H1 (cell line): Measurements from ENCODE around the gene CPNE8. TPM values are rescaled to one million over a fixed set of nuclear protein-coding genes. Genes with fewer than 3 reads are reported as not detected.

Source experiments
- ASH2L ChIP-seq: fragments of 200-600, 300-600 bp; sonication (generic); IDR thresholded peaks from one replicate; pipeline ENCODE4 v1.7.1; 2017; ENCODE audit warnings: low read length
- CBX8 ChIP-seq: fragments of 300-800, 300-1000 bp; sonication (generic); IDR thresholded peaks from 2 replicates; pipeline ENCODE4 v1.7.1; 2016; ENCODE audit warnings: low read depth, low read length, borderline replicate concordance
- CHD1 ChIP-seq: IDR thresholded peaks from 2 replicates; pipeline ENCODE4 v1.6.1; 2012; ENCODE audit warnings: low read depth, low read length, improper control_type of control experiment
- GTF2F1 ChIP-seq: IDR thresholded peaks from 2 replicates; pipeline ENCODE4 v1.6.1; 2012; ENCODE audit warnings: low read depth, low read length, improper control_type of control experiment, borderline replicate concordance
- RBBP5 ChIP-seq: IDR thresholded peaks from 2 replicates; pipeline ENCODE4 v1.7.1; 2012; ENCODE audit warnings: low read depth, mild to moderate bottlenecking, inconsistent platforms, low read length, moderate library complexity, borderline replicate concordance
- SP4 ChIP-seq: IDR thresholded peaks from 2 replicates; pipeline ENCODE4 v1.6.1; 2012; ENCODE audit warnings: low read length, inconsistent platforms
- SUZ12 ChIP-seq: fragments of 200-600 bp; sonication (generic); IDR thresholded peaks from 2 replicates; pipeline ENCODE4 v1.6.1; 2012; ENCODE audit warnings: mild to moderate bottlenecking, inconsistent platforms, low read length, moderate library complexity, mixed read lengths
- TCF12 ChIP-seq: IDR thresholded peaks from 2 replicates; pipeline ENCODE4 v1.6.1; 2011; ENCODE audit warnings: low read depth, mild to moderate bottlenecking, low read length
- polyA plus RNA-seq, 7 experiments: library from polyadenylated mRNA; depleted of rRNA in 3 of 7; stranded (reverse) in 5 of 7; unstranded in 2 of 7; fragments of >200 nt in 5 of 7; fragments of 200-250 nt in 2 of 7; gene quantifications; 1 replicate in 5 of 7; 2 replicates in 1 of 7; 4 replicates in 1 of 7; pipeline versions ENCODE4 v1.2.1 to v1.2.3, GENCODE V29; 2011 to 2013; ENCODE audit warnings: missing spikeins in 2 of 7, mixed read lengths in 2 of 7
- total RNA-seq: library from RNA; stranded (reverse); fragmentation: NEBNext Ultra II Directional; extraction: Animal tissue kit (Norgen Biotek cat#: 25700); gene quantifications from 2 replicates; pipeline ENCODE4 v1.2.1, GENCODE V29; 2021
- TF ChIP-seq, protein P1 (sequence below): fragments of 300-600 bp; sonication (generic); IDR thresholded peaks from 2 replicates; pipeline ENCODE4 v1.7.1; 2012; ENCODE audit warnings: low read length, moderate library complexity, mild to moderate bottlenecking, inconsistent platforms; ENCODE audit not compliant: insufficient replicate concordance

The CPNE8 gene
- total and polyA plus RNA-seq, 2 of the 8 experiments (the other 6 are each of a cell fraction or from before 2014, with no cell fraction given) = 2.5 to 6.8 TPM

- TF ChIP-seq, protein P1, sequence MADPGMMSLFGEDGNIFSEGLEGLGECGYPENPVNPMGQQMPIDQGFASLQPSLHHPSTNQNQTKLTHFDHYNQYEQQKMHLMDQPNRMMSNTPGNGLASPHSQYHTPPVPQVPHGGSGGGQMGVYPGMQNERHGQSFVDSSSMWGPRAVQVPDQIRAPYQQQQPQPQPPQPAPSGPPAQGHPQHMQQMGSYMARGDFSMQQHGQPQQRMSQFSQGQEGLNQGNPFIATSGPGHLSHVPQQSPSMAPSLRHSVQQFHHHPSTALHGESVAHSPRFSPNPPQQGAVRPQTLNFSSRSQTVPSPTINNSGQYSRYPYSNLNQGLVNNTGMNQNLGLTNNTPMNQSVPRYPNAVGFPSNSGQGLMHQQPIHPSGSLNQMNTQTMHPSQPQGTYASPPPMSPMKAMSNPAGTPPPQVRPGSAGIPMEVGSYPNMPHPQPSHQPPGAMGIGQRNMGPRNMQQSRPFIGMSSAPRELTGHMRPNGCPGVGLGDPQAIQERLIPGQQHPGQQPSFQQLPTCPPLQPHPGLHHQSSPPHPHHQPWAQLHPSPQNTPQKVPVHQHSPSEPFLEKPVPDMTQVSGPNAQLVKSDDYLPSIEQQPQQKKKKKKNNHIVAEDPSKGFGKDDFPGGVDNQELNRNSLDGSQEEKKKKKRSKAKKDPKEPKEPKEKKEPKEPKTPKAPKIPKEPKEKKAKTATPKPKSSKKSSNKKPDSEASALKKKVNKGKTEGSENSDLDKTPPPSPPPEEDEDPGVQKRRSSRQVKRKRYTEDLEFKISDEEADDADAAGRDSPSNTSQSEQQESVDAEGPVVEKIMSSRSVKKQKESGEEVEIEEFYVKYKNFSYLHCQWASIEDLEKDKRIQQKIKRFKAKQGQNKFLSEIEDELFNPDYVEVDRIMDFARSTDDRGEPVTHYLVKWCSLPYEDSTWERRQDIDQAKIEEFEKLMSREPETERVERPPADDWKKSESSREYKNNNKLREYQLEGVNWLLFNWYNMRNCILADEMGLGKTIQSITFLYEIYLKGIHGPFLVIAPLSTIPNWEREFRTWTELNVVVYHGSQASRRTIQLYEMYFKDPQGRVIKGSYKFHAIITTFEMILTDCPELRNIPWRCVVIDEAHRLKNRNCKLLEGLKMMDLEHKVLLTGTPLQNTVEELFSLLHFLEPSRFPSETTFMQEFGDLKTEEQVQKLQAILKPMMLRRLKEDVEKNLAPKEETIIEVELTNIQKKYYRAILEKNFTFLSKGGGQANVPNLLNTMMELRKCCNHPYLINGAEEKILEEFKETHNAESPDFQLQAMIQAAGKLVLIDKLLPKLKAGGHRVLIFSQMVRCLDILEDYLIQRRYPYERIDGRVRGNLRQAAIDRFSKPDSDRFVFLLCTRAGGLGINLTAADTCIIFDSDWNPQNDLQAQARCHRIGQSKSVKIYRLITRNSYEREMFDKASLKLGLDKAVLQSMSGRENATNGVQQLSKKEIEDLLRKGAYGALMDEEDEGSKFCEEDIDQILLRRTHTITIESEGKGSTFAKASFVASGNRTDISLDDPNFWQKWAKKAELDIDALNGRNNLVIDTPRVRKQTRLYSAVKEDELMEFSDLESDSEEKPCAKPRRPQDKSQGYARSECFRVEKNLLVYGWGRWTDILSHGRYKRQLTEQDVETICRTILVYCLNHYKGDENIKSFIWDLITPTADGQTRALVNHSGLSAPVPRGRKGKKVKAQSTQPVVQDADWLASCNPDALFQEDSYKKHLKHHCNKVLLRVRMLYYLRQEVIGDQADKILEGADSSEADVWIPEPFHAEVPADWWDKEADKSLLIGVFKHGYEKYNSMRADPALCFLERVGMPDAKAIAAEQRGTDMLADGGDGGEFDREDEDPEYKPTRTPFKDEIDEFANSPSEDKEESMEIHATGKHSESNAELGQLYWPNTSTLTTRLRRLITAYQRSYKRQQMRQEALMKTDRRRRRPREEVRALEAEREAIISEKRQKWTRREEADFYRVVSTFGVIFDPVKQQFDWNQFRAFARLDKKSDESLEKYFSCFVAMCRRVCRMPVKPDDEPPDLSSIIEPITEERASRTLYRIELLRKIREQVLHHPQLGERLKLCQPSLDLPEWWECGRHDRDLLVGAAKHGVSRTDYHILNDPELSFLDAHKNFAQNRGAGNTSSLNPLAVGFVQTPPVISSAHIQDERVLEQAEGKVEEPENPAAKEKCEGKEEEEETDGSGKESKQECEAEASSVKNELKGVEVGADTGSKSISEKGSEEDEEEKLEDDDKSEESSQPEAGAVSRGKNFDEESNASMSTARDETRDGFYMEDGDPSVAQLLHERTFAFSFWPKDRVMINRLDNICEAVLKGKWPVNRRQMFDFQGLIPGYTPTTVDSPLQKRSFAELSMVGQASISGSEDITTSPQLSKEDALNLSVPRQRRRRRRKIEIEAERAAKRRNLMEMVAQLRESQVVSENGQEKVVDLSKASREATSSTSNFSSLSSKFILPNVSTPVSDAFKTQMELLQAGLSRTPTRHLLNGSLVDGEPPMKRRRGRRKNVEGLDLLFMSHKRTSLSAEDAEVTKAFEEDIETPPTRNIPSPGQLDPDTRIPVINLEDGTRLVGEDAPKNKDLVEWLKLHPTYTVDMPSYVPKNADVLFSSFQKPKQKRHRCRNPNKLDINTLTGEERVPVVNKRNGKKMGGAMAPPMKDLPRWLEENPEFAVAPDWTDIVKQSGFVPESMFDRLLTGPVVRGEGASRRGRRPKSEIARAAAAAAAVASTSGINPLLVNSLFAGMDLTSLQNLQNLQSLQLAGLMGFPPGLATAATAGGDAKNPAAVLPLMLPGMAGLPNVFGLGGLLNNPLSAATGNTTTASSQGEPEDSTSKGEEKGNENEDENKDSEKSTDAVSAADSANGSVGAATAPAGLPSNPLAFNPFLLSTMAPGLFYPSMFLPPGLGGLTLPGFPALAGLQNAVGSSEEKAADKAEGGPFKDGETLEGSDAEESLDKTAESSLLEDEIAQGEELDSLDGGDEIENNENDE = no peak
- TF ChIP-seq SP4 (no peak), ASH2L (no peak), GTF2F1 (no peak), SUZ12 (no peak), TCF12 (no peak), CHD1 (no peak), RBBP5 (no peak), CBX8 (no peak)
These were observed 208.1 kb downstream of the CPNE8 start (continued) for GRCh38 chr12:38697289-38697688.
